ENCODE data around the gene NACAD. TPM values are rescaled to one million over a fixed set of nuclear protein-coding genes. Genes with fewer than 3 reads are reported as not detected.
A peak's percentile ranks its signal among the peaks of the same experiment; 100 is the strongest.

NACAD gene
- total RNA-seq, 2 experiments from 2014 or later: 0.08 to 0.14 TPM

DNA sequence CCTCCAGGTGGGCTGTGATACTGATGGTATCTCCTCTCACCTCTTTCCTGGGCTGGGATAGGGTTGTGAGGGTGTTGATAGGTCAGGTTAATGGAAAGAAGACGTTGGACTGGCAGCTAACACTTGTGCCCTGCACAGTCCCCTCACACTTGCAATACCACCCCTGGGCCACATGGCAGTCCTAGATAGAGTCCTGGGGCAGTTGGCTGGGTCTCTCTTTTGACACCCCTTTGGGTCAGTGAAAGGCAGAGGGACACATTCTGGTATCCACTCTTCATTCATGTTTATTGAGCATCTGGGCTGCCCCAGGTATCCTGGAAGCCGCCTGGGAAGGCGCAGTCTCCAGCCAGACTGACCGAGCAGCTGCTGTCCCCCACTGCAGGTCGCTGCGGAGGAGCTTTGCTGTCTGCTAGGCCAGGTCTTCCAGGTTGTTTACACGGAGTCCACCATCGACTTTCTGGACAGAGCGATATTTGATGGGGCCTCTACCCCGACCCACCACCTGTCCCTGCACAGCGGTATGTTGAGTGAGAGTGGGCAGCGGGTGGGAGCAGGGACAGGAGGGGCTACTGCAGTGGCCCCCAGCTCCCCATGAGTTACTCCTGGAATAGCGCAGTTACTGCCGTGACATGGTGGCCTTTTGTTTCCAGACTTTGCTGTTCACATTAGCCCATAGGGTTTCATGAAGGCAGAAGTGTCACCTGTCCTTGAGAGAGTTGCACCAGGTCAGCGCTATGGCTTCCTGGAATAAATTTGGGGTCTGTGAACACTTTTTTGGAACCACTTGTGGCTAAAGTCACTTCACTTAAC is 19.1 kb downstream of the NACAD start:
- Histone ChIP-seq H3K27me3 (ENCODE audit: control insufficient read depth in 1 of 2, insufficient read depth in 2 of 2, low read length in 2 of 2) (no peaks in the 10 kb centered on the region), H3K27ac (ENCODE audit: low read depth in 1 of 2, low read length in 2 of 2) (no peak overlapping the region), H3K4me1 (ENCODE audit: insufficient read depth, low read length) (peaks cover 36% of the 10 kb centered on the region), H3K36me3 (ENCODE audit: insufficient read depth, low read length) (peaks cover 99% of the 10 kb centered on the region), H3K4me3 (ENCODE audit: low read length) (no peak overlapping the region), H3K9me3 (ENCODE audit: control insufficient read depth in 1 of 2, insufficient read depth in 1 of 2, low read length in 2 of 2) (no peaks in the 10 kb centered on the region)
- peak overlapping the region; percentile 42 for H3K27ac Mint-ChIP-seq
- no peaks in the 10 kb centered on the region for H3K27me3 Mint-ChIP-seq
- TF ChIP-seq, protein P1, sequence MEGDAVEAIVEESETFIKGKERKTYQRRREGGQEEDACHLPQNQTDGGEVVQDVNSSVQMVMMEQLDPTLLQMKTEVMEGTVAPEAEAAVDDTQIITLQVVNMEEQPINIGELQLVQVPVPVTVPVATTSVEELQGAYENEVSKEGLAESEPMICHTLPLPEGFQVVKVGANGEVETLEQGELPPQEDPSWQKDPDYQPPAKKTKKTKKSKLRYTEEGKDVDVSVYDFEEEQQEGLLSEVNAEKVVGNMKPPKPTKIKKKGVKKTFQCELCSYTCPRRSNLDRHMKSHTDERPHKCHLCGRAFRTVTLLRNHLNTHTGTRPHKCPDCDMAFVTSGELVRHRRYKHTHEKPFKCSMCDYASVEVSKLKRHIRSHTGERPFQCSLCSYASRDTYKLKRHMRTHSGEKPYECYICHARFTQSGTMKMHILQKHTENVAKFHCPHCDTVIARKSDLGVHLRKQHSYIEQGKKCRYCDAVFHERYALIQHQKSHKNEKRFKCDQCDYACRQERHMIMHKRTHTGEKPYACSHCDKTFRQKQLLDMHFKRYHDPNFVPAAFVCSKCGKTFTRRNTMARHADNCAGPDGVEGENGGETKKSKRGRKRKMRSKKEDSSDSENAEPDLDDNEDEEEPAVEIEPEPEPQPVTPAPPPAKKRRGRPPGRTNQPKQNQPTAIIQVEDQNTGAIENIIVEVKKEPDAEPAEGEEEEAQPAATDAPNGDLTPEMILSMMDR (IDR thresholded peaks at IDR 0.05): no peak
- intact Hi-C loops (cut with DNase I, micrococcal nuclease): no loop called here
- DNase-seq (no peak), ATAC-seq (ENCODE audit: poor library complexity) (no peak)
- peaks cover 22% of the 10 kb centered on the region for H3K4me1 Mint-ChIP-seq (ENCODE audit: low read depth)
- H3K36me3 Mint-ChIP-seq (ENCODE audit: low read depth): peaks cover 98% of the 10 kb centered on the region
- CTCF ChIA-PET: interaction anchor here (0.7 kb wide), 1 partner anchor 34 kb away, joined by 3 read pairs; no protein-coding TSS in a partner anchor
- H3K9me3 Mint-ChIP-seq: no peaks in the 10 kb centered on the region
- POLR2A ChIA-PET: interaction anchor here (1.0 to 1.4 kb wide), 4 partner anchors 8 to 42 kb away, joined by 3 to 5 read pairs (median 4); no protein-coding TSS in a partner anchor
- H3K4me3 Mint-ChIP-seq: no peak overlapping the region

DNA sequence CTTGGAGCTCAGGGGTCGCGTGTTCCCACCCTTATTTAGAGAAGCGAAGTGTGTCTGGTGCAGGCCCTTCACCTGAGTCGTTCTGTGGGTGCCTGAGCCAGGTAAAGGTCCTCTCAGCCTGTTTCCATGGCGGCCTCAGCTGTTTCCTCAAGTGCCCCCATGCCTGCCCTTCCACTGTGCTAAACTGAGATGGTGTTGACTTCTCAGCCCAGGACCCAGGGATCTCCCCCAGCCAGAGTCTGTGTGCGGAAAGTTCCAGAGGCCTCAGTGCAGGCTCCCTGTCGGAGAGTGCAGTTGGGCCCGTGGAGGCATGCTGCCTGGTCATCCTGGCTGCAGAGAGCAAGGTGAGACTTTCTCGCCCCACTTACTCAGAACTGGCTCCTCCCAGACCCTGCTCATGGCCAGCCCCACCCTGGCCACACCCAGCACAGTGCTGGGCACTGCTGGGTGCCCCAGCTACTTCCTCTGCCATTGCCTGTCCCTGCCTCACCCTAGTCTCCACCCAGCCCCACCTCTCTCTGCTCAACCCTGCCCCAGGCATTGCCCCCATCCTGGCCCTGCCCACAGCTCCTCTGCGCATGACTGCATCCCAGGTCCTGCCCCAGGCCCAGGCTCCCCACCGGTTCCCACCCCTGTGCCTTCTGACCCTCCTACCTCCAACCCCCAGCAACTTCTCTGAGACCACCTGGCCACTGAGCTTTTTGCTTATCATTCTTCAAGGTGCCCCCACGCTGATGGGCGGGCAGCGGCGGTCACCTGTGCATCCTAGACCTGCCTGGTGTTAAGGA is 20.3 kb downstream of the NACAD start:
- intact Hi-C loops (cut with DNase I, micrococcal nuclease): no loop called here
- peaks cover 31% of the 10 kb centered on the region for H3K4me1 Mint-ChIP-seq (ENCODE audit: low read depth)

DNA sequence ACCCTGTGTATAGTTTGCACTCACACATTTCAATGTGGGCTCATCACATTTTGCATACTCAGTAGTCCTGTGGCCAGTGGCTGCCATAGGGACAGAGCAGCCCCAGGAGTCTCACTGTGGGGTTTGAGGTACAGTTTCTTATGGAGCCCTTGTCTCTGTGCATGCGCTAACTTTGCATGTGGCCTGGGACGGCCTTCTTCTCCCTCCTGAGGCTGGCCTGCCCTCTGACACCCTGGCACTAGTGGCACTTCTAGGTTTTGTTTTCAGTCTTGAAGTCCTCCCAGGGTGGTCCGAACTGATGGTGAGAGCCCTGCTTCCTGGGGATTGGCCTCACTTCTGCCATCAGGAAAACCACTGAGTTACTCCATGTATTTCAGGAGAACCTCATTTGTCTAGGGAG is 21.2 kb downstream of the NACAD start:
- Histone ChIP-seq H3K4me3 (ENCODE audit: low read length) (no peak overlapping the region), H3K4me1 (ENCODE audit: insufficient read depth, low read length) (peaks cover 32% of the 10 kb centered on the region), H3K36me3 (ENCODE audit: insufficient read depth, low read length) (peaks cover 99% of the 10 kb centered on the region), H3K27me3 (ENCODE audit: control insufficient read depth in 1 of 2, insufficient read depth in 2 of 2, low read length in 2 of 2) (no peaks in the 10 kb centered on the region), H3K9me3 (ENCODE audit: control insufficient read depth in 1 of 2, insufficient read depth in 1 of 2, low read length in 2 of 2) (no peaks in the 10 kb centered on the region), H3K27ac (ENCODE audit: low read depth in 1 of 2, low read length in 2 of 2) (no peak overlapping the region)
- Mint-ChIP-seq H3K36me3 (ENCODE audit: low read depth) (peaks cover 97% of the 10 kb centered on the region), H3K27me3 (no peaks in the 10 kb centered on the region), H3K27ac (no peak overlapping the region), H3K4me3 (no peak overlapping the region), H3K4me1 (ENCODE audit: low read depth) (peaks cover 31% of the 10 kb centered on the region), H3K9me3 (no peaks in the 10 kb centered on the region)
- no peak for DNase-seq
- ChIA-PET CTCF (no interaction called here), POLR2A (no interaction called here)
- TF ChIP-seq, protein P1 (IDR thresholded peaks at IDR 0.05): no peak
- ATAC-seq (ENCODE audit: poor library complexity): no peak
- intact Hi-C loops (cut with DNase I, micrococcal nuclease): no loop called here

More for the DNA sequence above, 20.3 kb downstream of the NACAD start:
- Histone ChIP-seq H3K9me3 (ENCODE audit: control insufficient read depth in 1 of 2, insufficient read depth in 1 of 2, low read length in 2 of 2) (no peaks in the 10 kb centered on the region), H3K4me1 (ENCODE audit: insufficient read depth, low read length) (peaks cover 32% of the 10 kb centered on the region), H3K27ac (ENCODE audit: low read depth in 1 of 2, low read length in 2 of 2) (no peak overlapping the region), H3K27me3 (ENCODE audit: control insufficient read depth in 1 of 2, insufficient read depth in 2 of 2, low read length in 2 of 2) (no peaks in the 10 kb centered on the region), H3K4me3 (ENCODE audit: low read length) (no peak overlapping the region), H3K36me3 (ENCODE audit: insufficient read depth, low read length) (peaks cover 99% of the 10 kb centered on the region)
- no peak for DNase-seq
- CTCF ChIA-PET: no interaction called here
- POLR2A ChIA-PET: interaction anchor here (1.0 to 1.3 kb wide), 3 partner anchors 9 to 41 kb away, joined by 3 to 4 read pairs (median 3); no protein-coding TSS in a partner anchor
- Mint-ChIP-seq H3K27me3 (no peaks in the 10 kb centered on the region), H3K27ac (peak overlapping the region; percentile 42), H3K4me3 (no peak overlapping the region), H3K36me3 (ENCODE audit: low read depth) (peaks cover 98% of the 10 kb centered on the region), H3K9me3 (no peaks in the 10 kb centered on the region)
- ATAC-seq (ENCODE audit: poor library complexity): no peak
- TF ChIP-seq, protein P1 (IDR thresholded peaks at IDR 0.05): no peak
